Esophagus squamous epithelium (tissue), 4 donors: ENCODE measurements around the gene MCL1.

ENCODE experiments used
- CTCF ChIP-seq, 6 experiments: fragments of 450-650 bp in 4 of 6; fragments of 200-600 bp in 2 of 6; sonication (generic) in 2 of 6; IDR thresholded peaks; one replicate each; pipeline ENCODE4 v1.5.1; 2016 to 2019; ENCODE audit warnings: antibody characterized with exemption in 6 of 6, mild to moderate bottlenecking in 4 of 6, moderate library complexity in 4 of 6
- POLR2A ChIP-seq, 4 donors: fragments of 450-650 bp; IDR thresholded peaks; one replicate each; pipeline ENCODE4 v1.6.1; 2017; ENCODE audit warnings: antibody characterized with exemption in 4 of 4, mild to moderate bottlenecking in 4 of 4, moderate library complexity in 3 of 4

- TF ChIP-seq CTCF (IDR thresholded peaks at IDR 0.05) (no peak), POLR2A (IDR thresholded peaks at IDR 0.05) (no peak)
These were observed 27.7 kb downstream of the MCL1 start for GRCh38 chr1:150551784-150552127.
